Gastroesophageal sphincter (tissue), 4 donors: ENCODE measurements around the gene ABHD17A. TPM values are rescaled to one million over a fixed set of nuclear protein-coding genes. Genes with fewer than 3 reads are reported as not detected.

Experiments used
- ATAC-seq: fragments of 150-250 bp; one replicate; pipeline ENCODE4 v1.9.1; 2016; ENCODE audit warnings: mild to moderate bottlenecking, moderate library complexity
- H3K27ac ChIP-seq, 4 donors: fragments of 200-600 bp; sonication (generic) in 3 of 4; 1 replicate in 3 of 4; 2 replicates in 1 of 4; pipeline ENCODE4 v1.5.1; 2016 to 2019
- H3K27me3 ChIP-seq: fragments of 200-600 bp; sonication (generic); one replicate; pipeline ENCODE4 v1.5.1; 2019
- H3K36me3 ChIP-seq, 2 donors: fragments of 200-600 bp; sonication (generic); one replicate each; pipeline ENCODE4 v1.5.1; 2019; ENCODE audit warnings: control low read depth in 1 of 2
- H3K4me1 ChIP-seq, 3 donors: fragments of 200-600 bp; sonication (generic); 1 replicate in 2 of 3; 2 replicates in 1 of 3; pipeline ENCODE4 v1.5.1; 2016 to 2019; ENCODE audit warnings: control low read depth in 2 of 3
- H3K4me3 ChIP-seq, 2 donors: fragments of 200-600 bp; sonication (generic); one replicate each; pipeline ENCODE4 v1.5.1; 2019; ENCODE audit warnings: mild to moderate bottlenecking in 1 of 2, moderate library complexity in 1 of 2
- H3K9me3 ChIP-seq, 3 donors: fragments of 200-600 bp; sonication (generic); one replicate each; pipeline ENCODE4 v1.5.1; 2017 to 2019; ENCODE audit warnings: control low read depth in 2 of 3
- EP300 ChIP-seq: sonication (generic); formaldehyde crosslinking; IDR thresholded peaks from one replicate; pipeline ENCODE4 v1.6.1; 2017; ENCODE audit warnings: antibody characterized with exemption, mild to moderate bottlenecking
- POLR2A ChIP-seq, 2 donors: fragments of 450-650 bp; IDR thresholded peaks; one replicate each; pipeline ENCODE4 v1.6.1; 2017; ENCODE audit warnings: antibody characterized with exemption in 2 of 2, mild to moderate bottlenecking in 2 of 2, moderate library complexity in 1 of 2
- POLR2AphosphoS5 ChIP-seq: sonication (generic); formaldehyde crosslinking; IDR thresholded peaks from one replicate; pipeline ENCODE4 v1.6.1; 2017; ENCODE audit warnings: antibody characterized with exemption
- WGBS, 2 donors: methylation state at CpG; one replicate each; pipeline ENCODE4 v1.1.5; 2018; ENCODE audit warnings: low coverage in 1 of 2; 5-methylcytosine and 5-hydroxymethylcytosine counted together
- total RNA-seq, 4 donors: library from RNA; depleted of rRNA; stranded (reverse); fragments of >200 nt; gene quantifications; one replicate each; pipeline ENCODE4 v1.1.0, GENCODE V29; 2016
- TF ChIP-seq, protein P1 (sequence below), 4 experiments: fragments of 200-600 bp in 2 of 4; fragments of 450-650 bp in 2 of 4; sonication (generic) in 1 of 4; IDR thresholded peaks; one replicate each; pipeline ENCODE4 v1.5.1; 2017 to 2019; ENCODE audit warnings: antibody characterized with exemption in 4 of 4, mild to moderate bottlenecking in 2 of 4, moderate library complexity in 2 of 4

Gene ABHD17A
- total RNA-seq, 4 donors from 2014 or later = 80.0 to 117 (median 91.0) TPM

DNA sequence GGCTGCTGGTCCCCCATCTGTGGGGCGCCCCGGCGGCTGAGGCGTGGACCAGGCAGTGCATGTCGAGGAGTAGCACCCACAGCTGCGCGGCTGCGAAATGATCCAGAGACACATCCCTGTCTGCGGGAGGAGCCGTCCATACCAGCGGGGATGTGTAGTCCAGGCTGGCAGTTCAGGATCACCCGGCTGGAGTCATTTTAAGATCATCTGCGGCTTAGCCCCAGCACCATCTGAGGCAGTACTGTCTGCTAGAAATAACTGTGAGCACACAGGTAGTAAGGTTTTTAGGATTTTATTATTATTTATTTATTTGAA, 23.0 kb upstream of the ABHD17A start:
- H3K4me1 ChIP-seq = peaks cover 0 to 58% (median 4%) of the 10 kb centered on the region in 3 donors
- no peak overlapping the region for H3K27ac ChIP-seq

GRCh38 chr19:1907563-1908363, 22.5 kb upstream of the ABHD17A start:
- WGBS, 2 donors = 40% methylated on average over 1 of the region's 43 CpGs; no CpG with 5 or more reads in 1 of the 2 donors
- Histone ChIP-seq H3K27ac (no peak overlapping the region), H3K27me3 (no peaks in the 10 kb centered on the region), H3K36me3 (peaks cover 0 to 11% of the 10 kb centered on the region in 2 donors), H3K9me3 (no peaks in the 10 kb centered on the region), H3K4me1 (peaks cover 0 to 58% (median 4%) of the 10 kb centered on the region in 3 donors), H3K4me3 (no peak overlapping the region)
- ATAC-seq = no peak
- no peak for TF ChIP-seq POLR2AphosphoS5
- TF ChIP-seq EP300 = no peak
- TF ChIP-seq POLR2A (IDR thresholded peaks at IDR 0.05) = no peak
- TF ChIP-seq, protein P1, sequence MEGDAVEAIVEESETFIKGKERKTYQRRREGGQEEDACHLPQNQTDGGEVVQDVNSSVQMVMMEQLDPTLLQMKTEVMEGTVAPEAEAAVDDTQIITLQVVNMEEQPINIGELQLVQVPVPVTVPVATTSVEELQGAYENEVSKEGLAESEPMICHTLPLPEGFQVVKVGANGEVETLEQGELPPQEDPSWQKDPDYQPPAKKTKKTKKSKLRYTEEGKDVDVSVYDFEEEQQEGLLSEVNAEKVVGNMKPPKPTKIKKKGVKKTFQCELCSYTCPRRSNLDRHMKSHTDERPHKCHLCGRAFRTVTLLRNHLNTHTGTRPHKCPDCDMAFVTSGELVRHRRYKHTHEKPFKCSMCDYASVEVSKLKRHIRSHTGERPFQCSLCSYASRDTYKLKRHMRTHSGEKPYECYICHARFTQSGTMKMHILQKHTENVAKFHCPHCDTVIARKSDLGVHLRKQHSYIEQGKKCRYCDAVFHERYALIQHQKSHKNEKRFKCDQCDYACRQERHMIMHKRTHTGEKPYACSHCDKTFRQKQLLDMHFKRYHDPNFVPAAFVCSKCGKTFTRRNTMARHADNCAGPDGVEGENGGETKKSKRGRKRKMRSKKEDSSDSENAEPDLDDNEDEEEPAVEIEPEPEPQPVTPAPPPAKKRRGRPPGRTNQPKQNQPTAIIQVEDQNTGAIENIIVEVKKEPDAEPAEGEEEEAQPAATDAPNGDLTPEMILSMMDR (IDR thresholded peaks at IDR 0.05) = no peak

More for the DNA sequence above, 23.0 kb upstream of the ABHD17A start:
- no peaks in the 10 kb centered on the region for H3K27me3 ChIP-seq
- no peak overlapping the region for H3K4me3 ChIP-seq
- ATAC-seq = no peak
- TF ChIP-seq, protein P1 (IDR thresholded peaks at IDR 0.05) = no peak
- TF ChIP-seq POLR2AphosphoS5 (no peak), POLR2A (IDR thresholded peaks at IDR 0.05) (no peak), EP300 (no peak)
- H3K36me3 ChIP-seq = peaks cover 0 to 17% of the 10 kb centered on the region in 2 donors
- 92% methylated on average over 3 of the region's 13 CpGs; no CpG with 5 or more reads in 1 of the 2 donors for WGBS, 2 donors
- no peaks in the 10 kb centered on the region for H3K9me3 ChIP-seq

DNA sequence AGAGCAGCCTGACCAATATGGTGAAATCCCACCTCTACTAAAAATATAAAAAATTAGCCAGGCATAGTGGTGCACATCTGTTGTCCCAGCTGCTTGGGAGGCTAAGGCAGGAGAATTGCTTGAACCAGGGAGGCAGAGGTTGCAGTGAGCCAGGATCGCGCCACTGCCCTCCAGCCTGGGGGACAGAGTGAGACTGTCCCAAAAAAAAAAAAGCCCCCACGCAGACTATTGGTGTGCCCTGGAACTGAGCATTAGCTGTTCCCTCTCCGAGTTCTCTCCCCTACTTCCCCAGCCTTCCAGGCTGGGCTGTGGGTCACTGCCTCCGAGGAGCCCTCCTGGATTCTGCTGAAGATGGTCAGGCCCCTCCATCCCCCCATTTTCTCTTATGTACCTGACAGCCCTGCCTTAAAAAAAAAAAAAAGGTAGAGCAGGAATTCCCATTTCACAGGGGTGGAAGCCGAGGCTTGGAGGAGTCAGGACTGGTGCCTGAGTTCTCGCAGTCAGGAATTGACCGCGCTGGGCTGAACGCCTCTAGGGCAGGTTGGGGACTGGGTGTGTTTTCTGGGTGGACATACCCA, 21.8 kb upstream of the ABHD17A start:
- 83 to 86% methylated on average over 1 of the region's 10 CpGs for WGBS, 2 donors
- Histone ChIP-seq H3K27me3 (no peaks in the 10 kb centered on the region), H3K36me3 (peaks cover 0 to 4% of the 10 kb centered on the region in 2 donors), H3K4me3 (no peak overlapping the region), H3K27ac (no peak overlapping the region), H3K9me3 (no peaks in the 10 kb centered on the region), H3K4me1 (peaks cover 0 to 58% (median 4%) of the 10 kb centered on the region in 3 donors)
- ATAC-seq = no peak
- TF ChIP-seq, protein P1 (IDR thresholded peaks at IDR 0.05) = no peak
- no peak for TF ChIP-seq EP300
- no peak for TF ChIP-seq POLR2A (IDR thresholded peaks at IDR 0.05)
- TF ChIP-seq POLR2AphosphoS5 = no peak

GRCh38 chr19:1905863-1906375, 20.6 kb upstream of the ABHD17A start:
- no peaks in the 10 kb centered on the region for H3K36me3 ChIP-seq
- 70 to 92% methylated on average over 4 to 6 of the region's 15 CpGs for WGBS, 2 donors
- H3K27me3 ChIP-seq = no peaks in the 10 kb centered on the region
- no peak for ATAC-seq
- TF ChIP-seq EP300 (no peak), POLR2AphosphoS5 (no peak), POLR2A (IDR thresholded peaks at IDR 0.05) (no peak)
- TF ChIP-seq, protein P1 (IDR thresholded peaks at IDR 0.05) = no peak
- peak overlapping the region; percentile 38 to 73 for H3K4me3 ChIP-seq
- H3K9me3 ChIP-seq = no peaks in the 10 kb centered on the region
- peak overlapping the region in 3 of 4 donors; percentile 88 to 91 (median 88) for H3K27ac ChIP-seq
- H3K4me1 ChIP-seq = peaks cover 0 to 58% (median 4%) of the 10 kb centered on the region in 3 donors
